ENCODE data around the gene PITPNM1. TPM values are rescaled to one million over a fixed set of nuclear protein-coding genes. Genes with fewer than 3 reads are reported as not detected.
"Not testable (repeated sequence)": the region's sequence is repeated elsewhere in the genome, so short reads cannot be mapped to it uniquely, and the experiment has no call there.

PITPNM1 gene
- total RNA-seq, 2 experiments from 2014 or later, result 94.5 to 100 TPM

DNA sequence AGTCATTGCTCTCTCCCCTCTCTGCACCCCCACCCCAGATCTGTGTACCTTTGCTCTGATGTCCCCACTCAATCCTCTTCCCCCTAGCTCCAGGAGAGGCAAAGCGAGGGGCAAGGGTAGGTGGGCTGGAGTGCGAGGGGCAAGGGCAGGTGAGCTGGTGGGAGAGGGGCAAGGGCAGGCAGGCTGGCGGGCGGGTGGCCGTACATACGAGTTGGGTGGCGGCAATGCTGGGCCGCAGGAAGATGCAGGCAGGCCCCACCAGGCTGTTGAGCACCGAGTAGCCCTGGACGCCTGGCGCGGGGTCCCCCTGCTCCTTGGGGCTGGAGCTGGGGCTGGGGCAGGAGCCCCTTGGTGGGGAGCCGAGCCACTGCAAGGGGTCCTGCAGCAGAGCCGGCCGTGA lies 17.2 kb upstream of the PITPNM1 start:
- CTCF ChIA-PET, result interaction anchor here (0.7 kb wide), 1 partner anchor 38 kb away, joined by 3 read pairs; no protein-coding TSS in a partner anchor
- intact Hi-C loops (cut with DNase I, micrococcal nuclease), result no loop called here
- DNase-seq (no peak), ATAC-seq (no peak)
- Mint-ChIP-seq H3K4me3 (no peak overlapping the region), H3K9me3 (ENCODE audit: low read depth) (no peaks in the 10 kb centered on the region), H3K27ac (no peak overlapping the region), H3K36me3 (ENCODE audit: low read depth) (no peaks in the 10 kb centered on the region), H3K4me1 (no peaks in the 10 kb centered on the region), H3K27me3 (peaks cover 3% of the 10 kb centered on the region)
- POLR2A ChIA-PET, result no interaction called here

GRCh38 chr11:67521924-67522323 lies 16.8 kb upstream of the PITPNM1 start:
- DNase-seq, result no peak
- Mint-ChIP-seq H3K27me3 (no peaks in the 10 kb centered on the region), H3K9me3 (ENCODE audit: low read depth) (no peaks in the 10 kb centered on the region), H3K36me3 (ENCODE audit: low read depth) (no peaks in the 10 kb centered on the region), H3K4me3 (no peak overlapping the region), H3K4me1 (no peaks in the 10 kb centered on the region), H3K27ac (no peak overlapping the region)
- ChIA-PET CTCF (interaction anchor here (0.7 kb wide), 1 partner anchor 37 kb away, joined by 3 read pairs; no protein-coding TSS in a partner anchor), POLR2A (no interaction called here)
- intact Hi-C loops (cut with DNase I, micrococcal nuclease), result no loop called here
- no peak for ATAC-seq

DNA sequence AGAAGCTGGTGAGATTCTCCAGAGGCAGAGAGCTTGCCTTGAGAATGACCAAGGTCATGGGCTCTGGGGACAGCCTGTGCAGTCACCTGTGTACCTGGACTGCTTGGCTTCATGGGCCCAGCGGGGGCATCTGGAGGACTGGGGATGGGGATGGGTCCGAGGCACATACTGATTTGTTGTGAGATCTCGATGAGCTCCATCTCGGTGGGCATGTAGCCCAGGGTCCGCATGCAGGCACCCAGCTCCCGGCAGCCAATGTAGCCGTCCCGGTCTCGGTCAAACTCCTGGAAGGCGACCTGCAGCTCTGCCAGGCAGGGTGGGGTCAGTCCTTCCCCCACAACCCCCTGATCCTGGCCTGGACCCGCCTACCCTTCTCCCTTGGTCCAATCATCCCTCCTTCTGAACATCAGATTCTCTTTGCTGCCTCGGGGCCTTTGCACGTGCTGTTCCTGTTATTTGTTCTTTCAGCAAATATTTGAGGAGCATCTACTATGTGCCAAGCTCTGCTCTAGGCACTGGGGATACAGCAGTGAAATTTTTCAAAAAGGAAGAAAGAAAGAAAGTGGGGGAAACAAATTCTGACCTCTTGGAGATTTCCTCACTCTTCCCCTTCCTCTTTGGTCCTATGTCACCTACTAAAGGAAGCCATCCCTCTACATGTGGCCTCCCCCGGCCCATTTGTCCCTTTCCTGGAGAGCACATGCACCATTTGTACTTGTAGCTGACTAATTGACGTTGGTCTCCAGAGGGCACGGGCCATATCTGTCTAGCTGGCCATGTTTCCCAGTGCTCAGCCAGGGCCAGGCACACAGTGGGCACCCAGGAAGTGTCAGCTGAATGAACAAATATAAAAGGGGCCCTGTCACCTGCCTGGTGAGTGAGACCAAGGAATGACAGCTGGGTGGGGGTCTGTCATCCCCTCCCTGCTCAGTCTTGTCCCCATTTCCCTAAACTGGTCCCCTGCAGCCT lies 16.0 kb upstream of the PITPNM1 start:
- ChIA-PET POLR2A (no interaction called here), CTCF (interaction anchor here (1.5 kb wide), 1 partner anchor 170 kb away, joined by 3 read pairs; no protein-coding TSS in a partner anchor)
- intact Hi-C loops (cut with DNase I, micrococcal nuclease), result no loop called here
- Mint-ChIP-seq H3K27me3 (no peaks in the 10 kb centered on the region), H3K4me1 (no peaks in the 10 kb centered on the region), H3K9me3 (ENCODE audit: low read depth) (no peaks in the 10 kb centered on the region), H3K27ac (no peak overlapping the region), H3K4me3 (no peak overlapping the region), H3K36me3 (ENCODE audit: low read depth) (no peaks in the 10 kb centered on the region)
- DNase-seq (no peak), ATAC-seq (no peak)

DNA sequence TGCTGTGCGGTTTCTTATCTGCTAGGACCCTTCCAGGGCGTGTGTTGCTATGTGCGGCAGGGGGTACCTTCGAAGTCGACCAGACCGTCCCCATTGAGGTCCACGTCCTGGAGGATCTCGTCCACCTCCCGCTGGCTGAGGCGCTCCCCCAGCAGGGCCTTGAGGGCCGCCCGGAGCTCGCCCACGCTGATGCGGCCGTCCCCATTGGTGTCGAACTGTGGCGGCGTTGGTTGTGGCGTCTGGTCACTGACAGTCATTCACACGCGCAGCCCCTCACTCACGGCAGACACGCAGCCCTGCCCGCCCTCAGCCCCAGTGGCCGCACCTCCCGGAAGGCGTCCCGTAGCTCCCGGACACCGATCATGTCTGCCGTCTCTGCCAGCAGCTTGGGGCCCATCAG lies 14.6 kb upstream of the PITPNM1 start:
- H3K27me3 Mint-ChIP-seq, result no peaks in the 10 kb centered on the region
- intact Hi-C loops (cut with DNase I, micrococcal nuclease), result no loop called here
- no peaks in the 10 kb centered on the region for H3K9me3 Mint-ChIP-seq (ENCODE audit: low read depth)
- no peak overlapping the region for H3K27ac Mint-ChIP-seq
- no peak overlapping the region for H3K4me3 Mint-ChIP-seq
- no peak for DNase-seq
- H3K36me3 Mint-ChIP-seq (ENCODE audit: low read depth), result no peaks in the 10 kb centered on the region
- POLR2A ChIA-PET, result no interaction called here
- H3K4me1 Mint-ChIP-seq, result no peaks in the 10 kb centered on the region
- no peak for ATAC-seq
- CTCF ChIA-PET, result interaction anchor here (0.7 kb wide), 1 partner anchor 81 kb away, joined by 3 read pairs; no protein-coding TSS in a partner anchor

- Mint-ChIP-seq H3K4me1 (no peaks in the 10 kb centered on the region), H3K27me3 (peaks cover 2% of the 10 kb centered on the region), H3K36me3 (ENCODE audit: low read depth) (no peaks in the 10 kb centered on the region), H3K27ac (no peak overlapping the region), H3K9me3 (ENCODE audit: low read depth) (no peaks in the 10 kb centered on the region), H3K4me3 (no peak overlapping the region)
- ATAC-seq (no peak), DNase-seq (no peak)
- CTCF ChIA-PET, result interaction anchor here (1.1 kb wide), 1 partner anchor 117 kb away, joined by 3 read pairs; the partner anchor contains the start of gene PPP1CA
- intact Hi-C loops (cut with DNase I, micrococcal nuclease), result no loop called here
- POLR2A ChIA-PET, result interaction anchor here (0.6 kb wide), 1 partner anchor 25 kb away, joined by 4 read pairs; no protein-coding TSS in a partner anchor
Observed at GRCh38 chr11:67517784-67518552, 12.8 kb upstream of the PITPNM1 start.

GRCh38 chr11:67516806-67517205 lies 11.6 kb upstream of the PITPNM1 start:
- CTCF ChIA-PET, result no interaction called here
- DNase-seq (no peak), ATAC-seq (no peak)
- no peaks in the 10 kb centered on the region for H3K4me1 Mint-ChIP-seq
- H3K36me3 Mint-ChIP-seq (ENCODE audit: low read depth), result no peaks in the 10 kb centered on the region
- no peak overlapping the region for H3K27ac Mint-ChIP-seq
- no peak overlapping the region for H3K4me3 Mint-ChIP-seq
- H3K27me3 Mint-ChIP-seq, result peaks cover 2% of the 10 kb centered on the region
- no peaks in the 10 kb centered on the region for H3K9me3 Mint-ChIP-seq (ENCODE audit: low read depth)
- intact Hi-C loops (cut with DNase I, micrococcal nuclease), result no loop called here
- POLR2A ChIA-PET, result no interaction called here

DNA sequence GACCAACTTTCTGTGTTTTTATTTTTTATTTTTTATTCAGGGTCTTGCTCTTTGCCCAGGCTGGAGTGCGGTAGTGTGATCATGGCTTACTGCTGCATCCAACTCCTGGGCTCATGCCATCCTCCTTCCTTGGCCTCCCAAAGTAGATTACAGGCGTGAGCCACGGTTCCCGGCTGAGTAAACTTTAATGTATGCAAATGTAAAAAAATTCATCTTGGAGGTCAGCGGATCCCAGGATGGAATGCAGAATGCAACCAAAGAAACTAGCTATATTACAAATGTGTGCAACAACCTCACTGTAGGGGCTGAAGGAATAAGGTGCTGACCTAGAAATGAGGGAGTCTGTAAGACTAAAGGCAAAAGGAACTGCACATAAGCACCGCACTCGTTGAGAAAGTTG lies 9.0 kb upstream of the PITPNM1 start:
- H3K36me3 Mint-ChIP-seq (ENCODE audit: low read depth), result no peaks in the 10 kb centered on the region
- intact Hi-C loops (cut with DNase I, micrococcal nuclease), result no loop called here
- no peak for DNase-seq
- no peak overlapping the region for H3K4me3 Mint-ChIP-seq
- H3K27me3 Mint-ChIP-seq, result peaks cover 2% of the 10 kb centered on the region
- no peak overlapping the region for H3K27ac Mint-ChIP-seq
- ATAC-seq, result no peak
- H3K4me1 Mint-ChIP-seq, result peaks cover 2% of the 10 kb centered on the region
- POLR2A ChIA-PET, result no interaction called here
- H3K9me3 Mint-ChIP-seq (ENCODE audit: low read depth), result no peaks in the 10 kb centered on the region
- CTCF ChIA-PET, result interaction anchor here (1.3 kb wide), 1 partner anchor 20 kb away, joined by 3 read pairs; no protein-coding TSS in a partner anchor

GRCh38 chr11:67511558-67511957 lies 6.4 kb upstream of the PITPNM1 start:
- H3K4me3 Mint-ChIP-seq; ATAC-seq; DNase-seq; POLR2A ChIA-PET; H3K9me3 Mint-ChIP-seq (ENCODE audit: low read depth); CTCF ChIA-PET; intact Hi-C loops (cut with DNase I, micrococcal nuclease); H3K27ac Mint-ChIP-seq; H3K27me3 Mint-ChIP-seq: not testable (repeated sequence)
- peaks cover 15% of the 10 kb centered on the region for H3K4me1 Mint-ChIP-seq
- peaks cover 11% of the 10 kb centered on the region for H3K36me3 Mint-ChIP-seq (ENCODE audit: low read depth)

GRCh38 chr11:67510023-67510345 lies 4.8 kb upstream of the PITPNM1 start:
- peak overlapping the region; percentile 89 for H3K4me3 Mint-ChIP-seq
- DNase-seq (no peak), ATAC-seq (no peak)
- intact Hi-C loops (cut with DNase I, micrococcal nuclease), result no loop called here
- H3K4me1 Mint-ChIP-seq, result peaks cover 25% of the 10 kb centered on the region
- ChIA-PET CTCF (no interaction called here), POLR2A (no interaction called here)
- H3K36me3 Mint-ChIP-seq (ENCODE audit: low read depth), result peaks cover 16% of the 10 kb centered on the region
- H3K27me3 Mint-ChIP-seq, result peaks cover 2% of the 10 kb centered on the region
- H3K27ac Mint-ChIP-seq, result no peak overlapping the region
- H3K9me3 Mint-ChIP-seq (ENCODE audit: low read depth), result no peaks in the 10 kb centered on the region

DNA sequence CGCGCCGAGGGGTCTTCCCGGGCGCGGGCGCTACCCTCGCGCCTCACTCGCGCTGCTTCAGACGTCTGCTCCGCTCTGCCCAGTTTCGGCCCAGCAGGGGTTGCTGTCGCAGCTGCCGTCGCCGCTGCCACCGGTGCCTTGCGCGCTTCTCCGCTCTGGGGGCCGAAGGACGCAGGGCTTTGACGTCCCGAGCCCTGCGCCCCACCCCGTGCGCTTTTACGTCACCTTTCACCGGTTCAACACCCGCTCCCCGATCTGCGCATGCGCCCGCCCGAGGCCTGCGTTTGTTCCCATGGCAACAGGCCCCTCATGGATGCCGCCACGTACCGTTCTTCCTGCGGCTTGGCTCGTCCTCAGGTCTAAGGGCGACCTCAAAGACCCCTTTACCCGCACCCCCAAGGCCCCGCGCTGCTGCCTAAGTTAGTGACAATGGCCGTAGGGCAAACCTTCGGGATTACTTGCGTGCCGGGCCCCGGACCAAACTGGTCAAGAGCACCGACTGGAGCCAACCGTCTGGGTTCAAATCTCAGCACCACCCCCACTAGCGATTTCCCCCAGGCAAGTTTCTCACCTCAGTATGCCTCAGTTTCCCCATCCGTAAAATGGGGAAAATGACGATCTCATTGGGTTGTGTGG lies 3.4 kb upstream of the PITPNM1 start:
- ChIA-PET CTCF (interaction anchor here (0.6 to 1.1 kb wide), 2 partner anchors 26 to 149 kb away, joined by 3 to 4 read pairs; partner anchors contain the start of gene AIP), POLR2A (no interaction called here)
- Mint-ChIP-seq H3K36me3 (ENCODE audit: low read depth) (peaks cover 16% of the 10 kb centered on the region), H3K27ac (peak overlapping the region; percentile 85), H3K27me3 (peaks cover 2% of the 10 kb centered on the region), H3K4me3 (peak overlapping the region; percentile 89), H3K9me3 (ENCODE audit: low read depth) (no peaks in the 10 kb centered on the region), H3K4me1 (peaks cover 26% of the 10 kb centered on the region)
- intact Hi-C loops (cut with DNase I, micrococcal nuclease), result loop anchor here (1.0 to 5.0 kb wide), 14 partner anchors 25 to 892 kb away; partner anchors contain the start of genes AIP (in 1 of the 2), ANKRD13D (in 1 of the 2), CHKA (in 1 of the 2) and GRK2 (in 1 of the 2)
- ATAC-seq, result peak; percentile 21
- peak; percentile 100 for DNase-seq

Measured in activated CD4-positive, alpha-beta T cell treated with anti-CD3 and anti-CD28 coated beads for 36 hours (primary cell).